Endothelial cell of umbilical vein (primary cell): ENCODE results near the gene ZNF485.

Source experiments
- CTCF ChIP-seq, 2 donors: IDR thresholded peaks; 1 replicate in 1 of 2; 2 replicates in 1 of 2; pipeline ENCODE4 v1.5.1; 2011; ENCODE audit warnings: low read length in 2 of 2, mild to moderate bottlenecking in 2 of 2, moderate library complexity in 2 of 2, control low read depth in 1 of 2, inconsistent platforms in 1 of 2, low read depth in 1 of 2; ENCODE audit not compliant: insufficient read depth in 1 of 2; ENCODE audit errors: extremely low read depth in 1 of 2
- POLR2AphosphoS5 ChIP-seq: IDR thresholded peaks from 2 replicates; pipeline ENCODE4 v1.6.1; 2012; ENCODE audit warnings: low read depth, mild to moderate bottlenecking, control low read depth, low read length, moderate library complexity; ENCODE audit not compliant: insufficient read depth

- no peak for TF ChIP-seq POLR2AphosphoS5
- no peak for TF ChIP-seq CTCF (IDR thresholded peaks at IDR 0.05; ENCODE audit: extremely low read depth in 1 of 2, insufficient read depth in 1 of 2, low read depth in 1 of 2, low read length in 2 of 2)
These were observed 36.6 kb upstream of the ZNF485 start for GRCh38 chr10:43569681-43570080.
